Right renal cortex interstitium (tissue), 3 donors: ENCODE data around the gene CRELD1. TPM values are rescaled to one million over a fixed set of nuclear protein-coding genes. Genes with fewer than 3 reads are reported as not detected.

Experiments used
- DNase-seq, 3 donors: peaks; one replicate each; pipeline ENCODE4 v3.0.0-alpha.2; 2013; ENCODE audit warnings: low read depth in 3 of 3, low spot score in 2 of 3
- polyA plus RNA-seq, 3 donors: library from polyadenylated mRNA; unstranded; fragments of 120-200 nt; gene quantifications; one replicate each; pipeline ENCODE4 v1.2.1, GENCODE V29; 2013; ENCODE audit not compliant: insufficient read length in 3 of 3

The CRELD1 gene
- polyA plus RNA-seq, 3 donors = 50.1 to 52.4 (median 52.1) TPM

DNA sequence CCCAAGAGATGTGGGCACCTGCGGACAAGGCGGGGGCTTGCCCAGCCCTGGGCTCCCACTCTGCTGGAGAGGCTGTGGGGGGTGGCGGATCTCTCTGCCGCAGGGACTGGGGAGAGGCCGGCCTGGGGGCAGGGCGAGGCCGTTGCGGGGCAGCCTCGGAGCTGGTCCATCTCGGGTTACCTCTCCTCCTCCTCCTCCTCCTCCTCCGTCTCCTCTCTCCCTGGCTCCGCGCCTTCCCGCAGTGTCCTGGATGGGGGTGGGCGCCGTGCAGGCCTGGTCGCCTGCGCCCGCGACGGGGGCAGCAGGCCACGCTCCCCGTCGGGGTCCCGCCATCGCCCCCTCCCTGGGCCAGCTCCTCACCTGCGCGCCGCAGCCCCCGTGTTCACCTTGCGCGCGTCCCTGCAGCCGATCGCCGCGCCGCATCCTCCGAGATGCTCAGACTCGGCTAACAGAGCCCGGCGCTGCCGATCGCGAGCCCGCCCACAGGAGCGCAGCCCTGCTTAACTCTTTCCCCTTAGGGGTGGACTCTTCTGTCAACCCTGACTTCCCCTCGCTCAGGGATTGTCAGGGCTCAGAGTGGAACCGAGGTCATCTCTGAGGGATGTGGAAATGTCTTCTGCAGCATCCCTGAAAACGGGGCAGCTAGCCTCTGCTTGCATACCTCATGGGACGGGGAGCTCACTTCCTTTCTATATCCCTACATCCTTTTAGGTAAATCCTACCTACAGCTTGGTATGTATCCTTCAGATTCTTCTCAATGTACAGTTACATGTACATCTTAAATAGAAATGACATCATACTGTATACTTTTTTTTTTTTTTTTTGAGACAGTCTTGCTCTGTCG is 18.6 kb downstream of the CRELD1 start, which contains the start of gene PRRT3:
Gene PRRT3, minus strand, starts transcription at position 447 of the 844 bp plus-strand sequence. CDS start 2,293 bp downstream, outside the sequence.
- DNase-seq = no peak

- DNase-seq = peak in 1 of 3 donors; percentile 48
Measured at GRCh38 chr3:9955067-9955502, 21.5 kb downstream of the CRELD1 start.

GRCh38 chr3:9955611-9956352 is 22.1 kb downstream of the CRELD1 start:
- DNase-seq = no peak

- DNase-seq = no peak
Measured at GRCh38 chr3:9957214-9957613, 23.6 kb downstream of the CRELD1 start.

- DNase-seq = no peak
Measured at GRCh38 chr3:9965200-9965875, 31.7 kb downstream of the CRELD1 start.

GRCh38 chr3:9966841-9967240 is 33.2 kb downstream of the CRELD1 start:
- DNase-seq = no peak

GRCh38 chr3:9969632-9970019 is 36.0 kb downstream of the CRELD1 start:
- DNase-seq = no peak

DNA sequence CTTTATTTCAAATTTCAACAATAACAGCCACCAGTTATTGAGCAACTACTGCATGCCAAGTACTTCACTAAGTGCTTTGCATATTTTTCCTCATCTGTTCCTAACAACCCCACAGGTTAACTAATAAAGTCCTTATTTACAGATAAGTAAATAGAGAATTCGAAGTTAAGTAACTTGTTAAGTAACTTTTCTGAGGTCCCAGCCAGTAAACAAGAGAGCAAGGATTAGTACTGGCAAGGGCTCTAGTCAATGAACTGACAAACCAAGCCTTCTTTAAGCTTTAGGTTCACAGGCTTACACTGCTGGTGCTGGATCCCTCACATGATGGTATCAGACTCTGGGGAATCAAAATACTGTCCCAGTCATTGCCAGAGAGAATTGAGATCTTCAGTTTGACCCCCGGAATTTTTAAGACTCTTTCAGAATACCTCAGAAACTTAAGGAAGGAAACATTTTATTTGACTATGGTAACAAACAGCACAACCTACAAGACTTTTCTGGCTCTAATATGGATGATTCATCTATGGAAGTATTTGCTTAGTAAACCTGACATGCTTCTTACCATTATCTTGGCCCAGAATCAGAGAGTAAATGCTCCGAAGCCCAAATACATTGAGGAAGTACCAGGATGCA is 36.5 kb downstream of the CRELD1 start:
- no peak for DNase-seq

- DNase-seq = no peak
Measured at GRCh38 chr3:9976721-9977709, 43.4 kb downstream of the CRELD1 start.

- DNase-seq = no peak
Measured at GRCh38 chr3:9978710-9979305, 45.2 kb downstream of the CRELD1 start.

GRCh38 chr3:9980251-9980650 is 46.6 kb downstream of the CRELD1 start:
- DNase-seq = no peak

GRCh38 chr3:9986230-9986725 is 52.6 kb downstream of the CRELD1 start:
- no peak for DNase-seq

DNA sequence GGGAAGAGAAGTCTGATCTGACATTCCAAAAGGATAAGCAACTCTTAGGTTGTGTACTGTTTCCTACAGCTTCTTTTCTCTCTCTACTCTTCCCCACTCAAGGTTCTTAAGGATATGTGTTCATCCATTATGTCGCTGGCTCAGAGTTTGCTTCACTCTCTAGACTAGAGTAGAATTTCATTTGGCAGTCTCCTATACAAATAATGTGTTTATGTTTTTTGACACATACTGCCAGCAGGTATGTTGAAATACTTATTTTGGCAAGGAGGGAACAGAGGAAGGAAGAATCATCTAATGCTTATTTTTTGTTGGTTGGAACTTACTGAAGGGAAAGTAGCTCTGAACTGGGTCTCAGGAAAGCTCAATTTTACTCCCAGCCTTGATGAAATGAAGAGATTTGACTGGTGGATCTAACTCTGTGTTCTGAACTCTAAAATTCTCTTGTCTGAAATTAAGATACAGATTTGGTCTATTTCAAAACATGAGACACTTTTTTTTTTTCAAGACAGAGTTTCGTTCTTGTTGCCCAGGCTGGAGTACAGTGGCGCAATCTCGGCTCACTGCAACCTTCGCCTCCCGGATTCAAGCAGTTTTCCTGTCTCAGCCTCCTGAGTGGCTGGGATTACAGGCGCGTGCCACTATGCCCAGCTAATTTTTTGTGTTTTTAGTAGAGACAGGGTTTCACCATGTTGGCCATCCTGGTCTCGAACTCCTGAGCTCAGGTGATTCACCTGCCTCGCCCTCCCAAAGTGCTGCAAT is 60.6 kb downstream of the CRELD1 start:
- DNase-seq = no peak

Other genes with a start within 250 kb of the CRELD1 start
- under 1 TPM; 0.07 to 0.14 (median 0.10) TPM for gene CPNE9, start 230.0 kb upstream of the CRELD1 start, polyA plus RNA-seq
- 10 to 100 TPM; 18.2 to 20.7 (median 19.1) TPM for gene BRPF1, start 202.1 kb upstream of the CRELD1 start, polyA plus RNA-seq
- 10 to 100 TPM; 44.4 to 56.8 (median 50.9) TPM for gene OGG1, start 183.9 kb upstream of the CRELD1 start, polyA plus RNA-seq
- gene CAMK1, start 163.9 kb upstream of the CRELD1 start, polyA plus RNA-seq = 10 to 100 TPM; 18.6 to 20.8 (median 20.4) TPM
- gene TADA3, start 141.4 kb upstream of the CRELD1 start, polyA plus RNA-seq = 10 to 100 TPM; 56.7 to 61.5 (median 60.5) TPM
- 100 to 1,000 TPM; 146 to 156 (median 154) TPM for gene ARPC4, start 140.8 kb upstream of the CRELD1 start, polyA plus RNA-seq
- 10 to 100 TPM; 29.7 to 34.0 (median 30.4) TPM for gene TTLL3, start 123.6 kb upstream of the CRELD1 start, polyA plus RNA-seq
- gene RPUSD3, start 89.8 kb upstream of the CRELD1 start, polyA plus RNA-seq = 10 to 100 TPM; 29.8 to 35.4 (median 30.2) TPM
- gene CIDEC, start 53.6 kb upstream of the CRELD1 start, polyA plus RNA-seq = under 1 TPM in 1 of 3 donors, not detected in 2; 0.14 TPM
- gene JAGN1, start 43.2 kb upstream of the CRELD1 start, polyA plus RNA-seq = 10 to 100 TPM; 48.1 to 56.8 (median 53.2) TPM
- gene IL17RE, start 31.0 kb upstream of the CRELD1 start, polyA plus RNA-seq = 10 to 100 TPM; 11.5 to 12.7 (median 11.5) TPM
- gene IL17RC, start 16.7 kb upstream of the CRELD1 start, polyA plus RNA-seq = 10 to 100 TPM; 30.7 to 35.9 (median 32.6) TPM
- gene PRRT3, start 18.6 kb downstream of the CRELD1 start, polyA plus RNA-seq = 1 to 10 TPM; 2.8 to 3.5 (median 3.0) TPM
- 100 to 1,000 TPM; 101 to 108 (median 106) TPM for gene EMC3, start 53.0 kb downstream of the CRELD1 start, polyA plus RNA-seq
- 10 to 100 TPM; 18.1 to 20.9 (median 19.5) TPM for gene FANCD2, start 92.6 kb downstream of the CRELD1 start, polyA plus RNA-seq
- not detected for gene FANCD2OS, start 174.4 kb downstream of the CRELD1 start, polyA plus RNA-seq
- gene BRK1, start 181.8 kb downstream of the CRELD1 start, polyA plus RNA-seq = 100 to 1,000 TPM; 215 to 235 (median 220) TPM
- 10 to 100 TPM; 78.0 to 81.3 (median 78.5) TPM for gene VHL, start 207.9 kb downstream of the CRELD1 start, polyA plus RNA-seq
- gene IRAK2, start 231.1 kb downstream of the CRELD1 start, polyA plus RNA-seq = under 1 TPM; 0.69 to 0.99 (median 0.97) TPM